K562 (cell line): ENCODE data around the gene BMI1. TPM values are rescaled to one million over a fixed set of nuclear protein-coding genes. Genes with fewer than 3 reads are reported as not detected.

Source experiments
- CBX3 ChIP-seq, 2 experiments: IDR thresholded peaks; 1 replicate in 1 of 2; 2 replicates in 1 of 2; pipeline ENCODE4 v1.6.1; 2012; ENCODE audit warnings: inconsistent platforms in 2 of 2, low read length in 2 of 2, borderline replicate concordance in 1 of 2, control low read depth in 1 of 2
- CCAR2 ChIP-seq: fragments of 200-400 bp; formaldehyde crosslinking; IDR thresholded peaks from 2 replicates; pipeline ENCODE4 v1.6.1; 2017; ENCODE audit warnings: mild to moderate bottlenecking, low read depth, low read length
- CHD7 ChIP-seq: fragments of 200-600 bp; sonication (generic); IDR thresholded peaks from one replicate; pipeline ENCODE4 v1.6.1; 2012; ENCODE audit warnings: mild to moderate bottlenecking, low read depth, low read length, inconsistent platforms
- DIDO1 ChIP-seq: fragments of 450-650 bp; IDR thresholded peaks from 2 replicates; pipeline ENCODE4 v1.6.1; 2016; ENCODE audit warnings: low read depth, missing biosample characterization, missing genetic modification characterization
- ETS1 ChIP-seq: conservative IDR thresholded peaks from 2 replicates; pipeline ENCODE4 v1.6.1; 2011; ENCODE audit warnings: low read depth, mild to moderate bottlenecking, low read length; ENCODE audit not compliant: control insufficient read depth
- HINFP ChIP-seq: fragments of 450-650 bp; conservative IDR thresholded peaks from 2 replicates; pipeline ENCODE4 v1.6.1; 2016; ENCODE audit warnings: missing genetic modification characterization, low read depth, mild to moderate bottlenecking, control low read depth, missing compliant biosample characterization
- PURB ChIP-seq: sonication (generic); formaldehyde crosslinking; IDR thresholded peaks from 2 replicates; pipeline ENCODE4 v1.9.0; 2021; ENCODE audit warnings: low read depth, mild to moderate bottlenecking, missing genetic modification reagents
- YBX1 ChIP-seq: fragments of 450-650 bp; IDR thresholded peaks from 2 replicates; pipeline ENCODE4 v1.7.1; 2016; ENCODE audit warnings: mild to moderate bottlenecking
- ZFP30 ChIP-seq: fragments of 250-450 bp; sonication (Bioruptor Pico); IDR thresholded peaks from 2 replicates; pipeline ENCODE4 v1.8.0; 2022; ENCODE audit warnings: moderate library complexity, mild to moderate bottlenecking, inconsistent platforms, borderline replicate concordance
- polyA plus RNA-seq, 8 experiments: library from polyadenylated mRNA; depleted of rRNA in 4 of 8; stranded (reverse) in 5 of 8; unstranded in 3 of 8; fragments of >200 nt; fragmentation: Nextera tagmentation in 2 of 8; fragmentation: Illumina TruSeq in 1 of 8; extraction: Ambion mirVana in 2 of 8; extraction: Trizol in 1 of 8; gene quantifications; 2 replicates each; pipeline versions ENCODE4 v1.2.1 to v1.2.3, GENCODE V29; 2011 to 2014; ENCODE audit warnings: inconsistent platforms in 1 of 8, missing spikeins in 1 of 8
- total RNA-seq, 7 experiments: library from RNA; depleted of rRNA in 6 of 7; stranded (reverse); fragments of >200 nt in 6 of 7; fragmentation: Illumina TruSeq in 2 of 7; extraction: Trizol in 2 of 7; gene quantifications; 2 replicates each; pipeline versions ENCODE4 v1.2.1 to v1.2.3, GENCODE V29; 2011 to 2021; ENCODE audit warnings: low replicate concordance in 1 of 7
- TF ChIP-seq, protein P1 (sequence below): IDR thresholded peaks from 2 replicates; pipeline ENCODE4 v1.6.1; 2012; ENCODE audit warnings: low read depth, low read length, improper control_type of control experiment, borderline replicate concordance

Gene BMI1
- total and polyA plus RNA-seq, 9 of the 15 experiments (the other 6 are each of a cell fraction or from before 2014, with no cell fraction given): 21.4 to 103 (median 70.8) TPM

GRCh38 chr10:22316286-22317075 lies 4.4 kb upstream of the BMI1 start, which contains the start of gene COMMD3 (continued):
- TF ChIP-seq CHD7: no peak
- no peak for TF ChIP-seq CCAR2
- no peak for TF ChIP-seq PURB (CRISPR knock-in tag)
- TF ChIP-seq, protein P1, sequence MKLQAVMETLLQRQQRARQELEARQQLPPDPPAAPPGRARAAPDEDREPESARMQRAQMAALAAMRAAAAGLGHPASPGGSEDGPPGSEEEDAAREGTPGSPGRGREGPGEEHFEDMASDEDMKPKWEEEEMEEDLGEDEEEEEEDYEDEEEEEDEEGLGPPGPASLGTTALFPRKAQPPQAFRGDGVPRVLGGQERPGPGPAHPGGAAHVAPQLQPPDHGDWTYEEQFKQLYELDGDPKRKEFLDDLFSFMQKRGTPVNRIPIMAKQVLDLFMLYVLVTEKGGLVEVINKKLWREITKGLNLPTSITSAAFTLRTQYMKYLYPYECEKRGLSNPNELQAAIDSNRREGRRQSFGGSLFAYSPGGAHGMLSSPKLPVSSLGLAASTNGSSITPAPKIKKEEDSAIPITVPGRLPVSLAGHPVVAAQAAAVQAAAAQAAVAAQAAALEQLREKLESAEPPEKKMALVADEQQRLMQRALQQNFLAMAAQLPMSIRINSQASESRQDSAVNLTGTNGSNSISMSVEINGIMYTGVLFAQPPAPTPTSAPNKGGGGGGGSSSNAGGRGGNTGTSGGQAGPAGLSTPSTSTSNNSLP: no peak
- peak; percentile 60; the same call in 1 of the 2 replicates for TF ChIP-seq DIDO1 (tag)
- TF ChIP-seq ETS1: no peak
- no peak for TF ChIP-seq HINFP (tag)
- TF ChIP-seq YBX1: no peak
- no peak for TF ChIP-seq CBX3 (IDR thresholded peaks at IDR 0.05; ENCODE audit: borderline replicate concordance in 1 of 2, low read length in 2 of 2)
- no peak for TF ChIP-seq ZFP30 (CRISPR knock-in tag)
